ENCODE data around the gene MAP2K7.
A peak's percentile ranks its signal among the peaks of the same experiment; 100 is the strongest.
"Not testable (repeated sequence)": the region's sequence is repeated elsewhere in the genome, so short reads cannot be mapped to it uniquely, and the experiment has no call there.

Gene MAP2K7

GRCh38 chr19:7903244-7904073, at the start of gene MAP2K7:
TSS of gene MAP2K7 (plus strand) at chr19:7903877. CDS start at chr19:7903945, 68 bp downstream.
- FAIRE-seq: peak; percentile 94

GRCh38 chr19:7855426-7856108, 48.1 kb upstream of the MAP2K7 start:
- no peak for FAIRE-seq

- FAIRE-seq: no peak
These were observed 47.5 kb upstream of the MAP2K7 start for GRCh38 chr19:7856109-7856591.

GRCh38 chr19:7856679-7857663, 46.7 kb upstream of the MAP2K7 start:
- FAIRE-seq: no peak

- FAIRE-seq: no peak
These were observed 46.0 kb upstream of the MAP2K7 start for GRCh38 chr19:7857727-7858108.

- no peak for FAIRE-seq
These were observed 45.4 kb upstream of the MAP2K7 start for GRCh38 chr19:7858109-7858770.

- FAIRE-seq: not testable (repeated sequence)
These were observed 44.6 kb upstream of the MAP2K7 start for GRCh38 chr19:7859087-7859486.

GRCh38 chr19:7859831-7860713, 43.6 kb upstream of the MAP2K7 start:
- FAIRE-seq: no peak

GRCh38 chr19:7860714-7861618, 42.7 kb upstream of the MAP2K7 start:
- no peak for FAIRE-seq

GRCh38 chr19:7861619-7862412, 41.9 kb upstream of the MAP2K7 start:
- FAIRE-seq: no peak

GRCh38 chr19:7862413-7862951, 41.2 kb upstream of the MAP2K7 start:
- no peak for FAIRE-seq

- FAIRE-seq: no peak
These were observed 40.3 kb upstream of the MAP2K7 start for GRCh38 chr19:7863157-7863970.

GRCh38 chr19:7863971-7864689, 39.5 kb upstream of the MAP2K7 start:
- FAIRE-seq: no peak

- FAIRE-seq: no peak
These were observed 39.0 kb upstream of the MAP2K7 start for GRCh38 chr19:7864690-7865074.

GRCh38 chr19:7865262-7865911, 38.3 kb upstream of the MAP2K7 start:
- no peak for FAIRE-seq

- no peak for FAIRE-seq
These were observed 37.1 kb upstream of the MAP2K7 start for GRCh38 chr19:7866399-7867091.

Data from TTC549 (cell line).